ENCODE data around the gene ST8SIA1. TPM values are rescaled to one million over a fixed set of nuclear protein-coding genes. Genes with fewer than 3 reads are reported as not detected.

The ST8SIA1 gene
- total RNA-seq, 6 donors from 2014 or later: 1.4 to 10.5 (median 4.1) TPM

GRCh38 chr12:22234561-22234960 lies 99.9 kb downstream of the ST8SIA1 start:
- no peaks in the 10 kb centered on the region for H3K27me3 ChIP-seq
- no peak for DNase-seq
- no peaks in the 10 kb centered on the region for H3K36me3 ChIP-seq
- H3K27ac ChIP-seq: no peak overlapping the region
- peaks cover 0 to 5% (median 0%) of the 10 kb centered on the region in 4 donors for H3K4me1 ChIP-seq
- no peaks in the 10 kb centered on the region for H3K9me3 ChIP-seq
- TF ChIP-seq POLR2AphosphoS5 (IDR thresholded peaks at IDR 0.05) (no peak), CTCF (IDR thresholded peaks at IDR 0.05) (no peak), POLR2A (IDR thresholded peaks at IDR 0.05) (no peak), EP300 (IDR thresholded peaks at IDR 0.05) (no peak)
- peak in 1 of 2 donors; percentile 54 for ATAC-seq (ENCODE audit: low FRiP score in 2 of 2)
- no peak overlapping the region for H3K4me3 ChIP-seq

- no peaks in the 10 kb centered on the region for H3K36me3 ChIP-seq
- H3K27ac ChIP-seq: no peak overlapping the region
- no peaks in the 10 kb centered on the region for H3K9me3 ChIP-seq
- ATAC-seq (ENCODE audit: low FRiP score in 2 of 2) (no peak), DNase-seq (no peak)
- TF ChIP-seq POLR2A (IDR thresholded peaks at IDR 0.05) (no peak), EP300 (IDR thresholded peaks at IDR 0.05) (no peak), CTCF (IDR thresholded peaks at IDR 0.05) (no peak), POLR2AphosphoS5 (IDR thresholded peaks at IDR 0.05) (no peak)
- no peak overlapping the region for H3K4me3 ChIP-seq
- peaks cover 0 to 5% (median 0%) of the 10 kb centered on the region in 4 donors for H3K4me1 ChIP-seq
- no peaks in the 10 kb centered on the region for H3K27me3 ChIP-seq
- 52 to 60% methylated on average over 1 of the region's 1 CpG for WGBS, 2 donors
Measured at GRCh38 chr12:22231836-22232235, 102.7 kb downstream of the ST8SIA1 start.

- H3K9me3 ChIP-seq: no peaks in the 10 kb centered on the region
- ATAC-seq (ENCODE audit: low FRiP score in 2 of 2) (no peak), DNase-seq (no peak)
- TF ChIP-seq POLR2AphosphoS5 (IDR thresholded peaks at IDR 0.05) (no peak), CTCF (IDR thresholded peaks at IDR 0.05) (no peak), EP300 (IDR thresholded peaks at IDR 0.05) (no peak)
- H3K36me3 ChIP-seq: no peaks in the 10 kb centered on the region
- no peak overlapping the region for H3K27ac ChIP-seq
- 92 to 94% methylated on average over 2 of the region's 2 CpGs for WGBS, 2 donors
- H3K27me3 ChIP-seq: no peaks in the 10 kb centered on the region
- peaks cover 0 to 5% (median 0%) of the 10 kb centered on the region in 4 donors for H3K4me1 ChIP-seq
- H3K4me3 ChIP-seq: no peak overlapping the region
Measured at GRCh38 chr12:22231078-22231477, 103.4 kb downstream of the ST8SIA1 start.

- Histone ChIP-seq H3K9me3 (no peaks in the 10 kb centered on the region), H3K27ac (no peak overlapping the region), H3K27me3 (no peaks in the 10 kb centered on the region), H3K4me1 (peaks cover 0 to 5% (median 0%) of the 10 kb centered on the region in 4 donors), H3K4me3 (no peak overlapping the region), H3K36me3 (no peaks in the 10 kb centered on the region)
- WGBS, 2 donors: 75 to 84% methylated on average over 2 of the region's 2 CpGs
- ATAC-seq (ENCODE audit: low FRiP score in 2 of 2): no peak
- TF ChIP-seq EP300 (IDR thresholded peaks at IDR 0.05): no peak
- no peak for TF ChIP-seq POLR2AphosphoS5 (IDR thresholded peaks at IDR 0.05)
- TF ChIP-seq CTCF (IDR thresholded peaks at IDR 0.05): no peak
- DNase-seq: no peak
Measured at GRCh38 chr12:22230280-22230794, 104.2 kb downstream of the ST8SIA1 start.

GRCh38 chr12:22229652-22230279 lies 104.7 kb downstream of the ST8SIA1 start:
- Histone ChIP-seq H3K27me3 (no peaks in the 10 kb centered on the region), H3K4me3 (no peak overlapping the region), H3K36me3 (no peaks in the 10 kb centered on the region), H3K9me3 (no peaks in the 10 kb centered on the region), H3K4me1 (peaks cover 0 to 5% (median 0%) of the 10 kb centered on the region in 4 donors), H3K27ac (no peak overlapping the region)
- no peak for TF ChIP-seq POLR2A (IDR thresholded peaks at IDR 0.05)
- TF ChIP-seq EP300 (IDR thresholded peaks at IDR 0.05): no peak
- no peak for TF ChIP-seq CTCF (IDR thresholded peaks at IDR 0.05)
- TF ChIP-seq POLR2AphosphoS5 (IDR thresholded peaks at IDR 0.05): no peak
- 47 to 57% methylated on average over 2 of the region's 2 CpGs for WGBS, 2 donors
- DNase-seq (no peak), ATAC-seq (ENCODE audit: low FRiP score in 2 of 2) (peak in 1 of 2 donors; percentile 43)
